ENCODE data around the gene XRCC4.

DNA sequence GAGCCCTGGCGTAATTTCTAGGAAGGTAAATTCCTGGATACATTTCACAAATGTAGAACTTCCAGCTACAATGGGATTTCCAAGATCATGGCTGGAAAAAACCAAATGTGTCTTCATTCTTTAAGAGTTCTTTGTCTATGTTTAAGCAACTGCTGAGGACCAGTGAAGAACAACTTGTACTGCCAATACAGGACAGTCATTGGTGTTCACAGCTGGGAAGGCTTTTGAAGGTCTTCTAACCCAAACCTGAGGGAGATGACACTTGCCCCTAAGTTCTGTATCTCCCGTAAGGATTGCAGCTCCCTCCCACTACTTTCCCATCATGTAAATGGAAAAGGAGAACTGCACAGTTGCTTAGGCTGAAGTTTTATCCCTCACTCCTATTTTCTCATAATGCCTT, 28.5 kb upstream of the XRCC4 start:
- TF ChIP-seq, protein P1, sequence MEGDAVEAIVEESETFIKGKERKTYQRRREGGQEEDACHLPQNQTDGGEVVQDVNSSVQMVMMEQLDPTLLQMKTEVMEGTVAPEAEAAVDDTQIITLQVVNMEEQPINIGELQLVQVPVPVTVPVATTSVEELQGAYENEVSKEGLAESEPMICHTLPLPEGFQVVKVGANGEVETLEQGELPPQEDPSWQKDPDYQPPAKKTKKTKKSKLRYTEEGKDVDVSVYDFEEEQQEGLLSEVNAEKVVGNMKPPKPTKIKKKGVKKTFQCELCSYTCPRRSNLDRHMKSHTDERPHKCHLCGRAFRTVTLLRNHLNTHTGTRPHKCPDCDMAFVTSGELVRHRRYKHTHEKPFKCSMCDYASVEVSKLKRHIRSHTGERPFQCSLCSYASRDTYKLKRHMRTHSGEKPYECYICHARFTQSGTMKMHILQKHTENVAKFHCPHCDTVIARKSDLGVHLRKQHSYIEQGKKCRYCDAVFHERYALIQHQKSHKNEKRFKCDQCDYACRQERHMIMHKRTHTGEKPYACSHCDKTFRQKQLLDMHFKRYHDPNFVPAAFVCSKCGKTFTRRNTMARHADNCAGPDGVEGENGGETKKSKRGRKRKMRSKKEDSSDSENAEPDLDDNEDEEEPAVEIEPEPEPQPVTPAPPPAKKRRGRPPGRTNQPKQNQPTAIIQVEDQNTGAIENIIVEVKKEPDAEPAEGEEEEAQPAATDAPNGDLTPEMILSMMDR (IDR thresholded peaks at IDR 0.05): no peak
- TF ChIP-seq EZH2 (IDR thresholded peaks at IDR 0.05) (no peak), EZH2phosphoT487 (IDR thresholded peaks at IDR 0.05) (no peak)

Data from neural progenitor cell (in vitro differentiated cells).